Fibroblast of mammary gland (primary cell): ENCODE measurements around the gene CAMK2D.

ENCODE experiments used
- DNase-seq: peaks from one replicate; pipeline ENCODE4 v3.0.0-alpha.2; 2010; ENCODE audit warnings: low read depth
- H3K4me3 ChIP-seq: 2 replicates; pipeline ENCODE4 v1.5.1; 2011; ENCODE audit warnings: low read depth, mild to moderate bottlenecking, low read length, moderate library complexity; ENCODE audit not compliant: control insufficient read depth
- CTCF ChIP-seq: conservative IDR thresholded peaks from 2 replicates; pipeline ENCODE4 v1.5.1; 2011; ENCODE audit warnings: low read depth, low read length, inconsistent platforms; ENCODE audit not compliant: control insufficient read depth, insufficient read depth

CAMK2D gene

GRCh38 chr4:113556382-113557134 lies 205.0 kb downstream of the CAMK2D start:
- no peak for TF ChIP-seq CTCF
- DNase-seq: no peak
- H3K4me3 ChIP-seq: no peak overlapping the region

DNA sequence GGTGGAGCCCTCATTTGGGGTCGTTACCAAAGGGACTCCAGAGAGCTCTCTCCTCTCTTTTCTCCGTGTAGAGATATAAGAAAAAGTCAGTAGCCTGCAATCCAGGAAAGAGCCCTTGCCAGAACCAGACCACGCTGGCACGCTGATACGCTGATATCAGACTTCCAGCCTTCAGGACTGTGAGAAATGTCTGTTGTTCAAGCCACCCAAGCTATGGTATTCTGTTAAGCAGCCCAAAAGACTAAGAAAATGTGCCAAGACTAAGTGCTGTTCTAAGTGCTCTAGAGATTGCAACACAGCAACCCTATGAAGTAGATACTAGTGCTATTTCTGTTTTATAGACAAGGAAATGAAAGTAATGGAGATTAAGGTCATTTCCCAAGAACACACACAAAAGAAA lies 205.7 kb downstream of the CAMK2D start:
- no peak for TF ChIP-seq CTCF
- no peak overlapping the region for H3K4me3 ChIP-seq
- no peak for DNase-seq

GRCh38 chr4:113553082-113553481 lies 208.5 kb downstream of the CAMK2D start:
- TF ChIP-seq CTCF: no peak
- no peak overlapping the region for H3K4me3 ChIP-seq
- DNase-seq: no peak

GRCh38 chr4:113550510-113550909 lies 211.0 kb downstream of the CAMK2D start:
- no peak for TF ChIP-seq CTCF
- no peak overlapping the region for H3K4me3 ChIP-seq
- no peak for DNase-seq

GRCh38 chr4:113548303-113548702 lies 213.2 kb downstream of the CAMK2D start:
- no peak overlapping the region for H3K4me3 ChIP-seq
- DNase-seq: no peak
- TF ChIP-seq CTCF: no peak

DNA sequence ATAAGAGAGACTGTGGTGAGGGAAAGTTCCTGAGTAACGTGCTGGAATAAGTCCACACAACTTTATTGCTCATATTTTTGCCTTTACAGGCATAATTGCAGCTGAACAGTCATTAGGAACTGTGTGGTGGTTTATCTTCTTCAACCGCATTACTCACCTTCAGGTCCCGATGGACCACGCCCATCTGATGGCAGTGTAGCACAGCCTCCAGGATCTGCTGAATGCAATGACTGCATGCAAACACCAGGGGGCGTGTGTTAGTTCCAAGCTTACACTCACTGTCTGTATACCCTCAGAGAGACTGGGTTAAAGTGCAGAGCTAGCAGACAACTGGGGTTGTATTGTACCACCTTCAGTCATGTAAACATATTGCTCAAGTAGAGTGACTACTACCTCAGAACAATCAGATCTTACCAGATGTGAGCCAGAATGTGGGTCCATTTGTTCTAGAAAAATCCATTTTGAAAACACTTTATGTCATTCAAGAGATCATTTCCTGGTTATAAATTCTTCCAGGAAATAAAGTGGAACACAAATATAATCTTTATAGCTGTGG lies 214.0 kb downstream of the CAMK2D start:
- peak; percentile 99 for DNase-seq
- H3K4me3 ChIP-seq: no peak overlapping the region
- peak; percentile 99 for TF ChIP-seq CTCF

DNA sequence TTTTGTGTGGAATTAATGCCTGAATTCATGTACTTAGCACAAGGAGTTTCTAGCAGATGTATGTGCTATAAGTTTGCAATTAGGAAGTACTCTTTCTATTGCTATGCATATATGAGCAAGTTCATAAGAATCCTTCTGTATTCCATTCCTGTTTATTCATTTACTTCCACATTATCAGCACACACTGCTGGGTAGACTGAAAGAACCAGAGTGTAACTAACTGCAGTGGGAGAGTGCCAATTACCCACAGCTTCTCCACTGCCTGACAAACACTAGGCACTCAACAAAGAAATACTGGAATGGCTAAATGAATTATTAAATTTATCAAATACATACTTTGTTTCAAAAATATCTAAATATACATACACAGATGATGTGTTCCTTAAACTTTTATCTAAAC lies 219.6 kb downstream of the CAMK2D start:
- no peak overlapping the region for H3K4me3 ChIP-seq
- no peak for DNase-seq
- no peak for TF ChIP-seq CTCF
